HEK293 (cell line): ENCODE results near the gene PHACTR1.

Experiments used
- GLI4 ChIP-seq: fragments of 450-650 bp; formaldehyde crosslinking; IDR thresholded peaks from 2 replicates; pipeline ENCODE4 v1.5.1; 2016; ENCODE audit warnings: missing biosample characterization, missing genetic modification characterization
- IKZF3 ChIP-seq: fragments of 450-650 bp; IDR thresholded peaks from 2 replicates; pipeline ENCODE4 v1.5.0; 2018; ENCODE audit warnings: missing biosample characterization, mild to moderate bottlenecking, missing genetic modification characterization, moderate library complexity
- KLF1 ChIP-seq: fragments of 450-650 bp; formaldehyde crosslinking; IDR thresholded peaks from 2 replicates; pipeline ENCODE4 v1.5.1; 2016; ENCODE audit warnings: missing biosample characterization, missing genetic modification characterization
- KLF9 ChIP-seq: fragments of 450-650 bp; formaldehyde crosslinking; IDR thresholded peaks from 2 replicates; pipeline ENCODE4 v1.5.1; 2016; ENCODE audit warnings: missing biosample characterization, missing genetic modification characterization, low read depth
- MYNN ChIP-seq: fragments of 450-650 bp; formaldehyde crosslinking; IDR thresholded peaks from 2 replicates; pipeline ENCODE4 v1.5.1; 2016; ENCODE audit warnings: missing biosample characterization, missing genetic modification characterization, borderline replicate concordance
- SP7 ChIP-seq: fragments of 450-650 bp; formaldehyde crosslinking; IDR thresholded peaks from 2 replicates; pipeline ENCODE4 v1.5.1; 2016; ENCODE audit warnings: missing biosample characterization, missing genetic modification characterization
- WT1 ChIP-seq: fragments of 450-650 bp; formaldehyde crosslinking; IDR thresholded peaks from 2 replicates; pipeline ENCODE4 v1.5.1; 2016; ENCODE audit warnings: missing biosample characterization, missing genetic modification characterization
- YY2 ChIP-seq: fragments of 450-650 bp; formaldehyde crosslinking; IDR thresholded peaks from 2 replicates; pipeline ENCODE4 v1.5.1; 2016; ENCODE audit warnings: missing biosample characterization, missing genetic modification characterization
- ZBTB17 ChIP-seq: fragments of 450-650 bp; formaldehyde crosslinking; IDR thresholded peaks from 2 replicates; pipeline ENCODE4 v1.5.1; 2016; ENCODE audit warnings: missing biosample characterization, missing genetic modification characterization
- ZBTB8A ChIP-seq: fragments of 450-650 bp; formaldehyde crosslinking; IDR thresholded peaks from 2 replicates; pipeline ENCODE4 v1.5.1; 2016; ENCODE audit warnings: missing biosample characterization, missing genetic modification characterization
- ZEB2 ChIP-seq: fragments of 450-650 bp; formaldehyde crosslinking; IDR thresholded peaks from 2 replicates; pipeline ENCODE4 v1.5.1; 2016; ENCODE audit warnings: missing biosample characterization, missing genetic modification characterization
- ZNF16 ChIP-seq: fragments of 450-650 bp; formaldehyde crosslinking; IDR thresholded peaks from 2 replicates; pipeline ENCODE4 v1.5.1; 2016; ENCODE audit warnings: low read depth, missing biosample characterization, missing genetic modification characterization
- ZNF341 ChIP-seq: fragments of 450-650 bp; formaldehyde crosslinking; IDR thresholded peaks from 2 replicates; pipeline ENCODE4; 2016; ENCODE audit warnings: low read depth, missing biosample characterization, missing genetic modification characterization
- ZNF600 ChIP-seq: fragments of 450-650 bp; formaldehyde crosslinking; IDR thresholded peaks from 2 replicates; pipeline ENCODE4 v1.5.1; 2016; ENCODE audit warnings: missing biosample characterization, missing genetic modification characterization
- ZNF660 ChIP-seq: fragments of 450-650 bp; IDR thresholded peaks from 2 replicates; pipeline ENCODE4 v1.5.1; 2018; ENCODE audit warnings: missing biosample characterization, mild to moderate bottlenecking, missing genetic modification characterization
- ZNF76 ChIP-seq: fragments of 450-650 bp; formaldehyde crosslinking; IDR thresholded peaks from 2 replicates; pipeline ENCODE4; 2016; ENCODE audit warnings: low read depth, missing biosample characterization, missing genetic modification characterization, borderline replicate concordance
- TF ChIP-seq, protein P1 (sequence below): fragments of 450-650 bp; formaldehyde crosslinking; conservative IDR thresholded peaks from 2 replicates; pipeline ENCODE4 v1.5.1; 2016; ENCODE audit warnings: low read depth, missing biosample characterization, missing genetic modification characterization
- TF ChIP-seq, protein P2 (sequence below): fragments of 450-650 bp; formaldehyde crosslinking; IDR thresholded peaks from 2 replicates; pipeline ENCODE4; 2016; ENCODE audit warnings: missing biosample characterization, missing genetic modification characterization
- TF ChIP-seq, protein P3 (sequence below): fragments of 450-650 bp; formaldehyde crosslinking; optimal IDR thresholded peaks from 2 replicates; pipeline ENCODE3; 2016; ENCODE audit warnings: missing biosample characterization, mild to moderate bottlenecking, missing genetic modification characterization
- TF ChIP-seq, protein P4 (sequence below): fragments of 450-650 bp; formaldehyde crosslinking; IDR thresholded peaks from 2 replicates; pipeline ENCODE4 v1.5.1; 2016; ENCODE audit warnings: missing biosample characterization, missing genetic modification characterization
- TF ChIP-seq, protein P5 (sequence below): fragments of 450-650 bp; formaldehyde crosslinking; IDR thresholded peaks from 2 replicates; pipeline ENCODE4 v1.5.1; 2016; ENCODE audit warnings: missing biosample characterization, missing genetic modification characterization

The PHACTR1 gene

DNA sequence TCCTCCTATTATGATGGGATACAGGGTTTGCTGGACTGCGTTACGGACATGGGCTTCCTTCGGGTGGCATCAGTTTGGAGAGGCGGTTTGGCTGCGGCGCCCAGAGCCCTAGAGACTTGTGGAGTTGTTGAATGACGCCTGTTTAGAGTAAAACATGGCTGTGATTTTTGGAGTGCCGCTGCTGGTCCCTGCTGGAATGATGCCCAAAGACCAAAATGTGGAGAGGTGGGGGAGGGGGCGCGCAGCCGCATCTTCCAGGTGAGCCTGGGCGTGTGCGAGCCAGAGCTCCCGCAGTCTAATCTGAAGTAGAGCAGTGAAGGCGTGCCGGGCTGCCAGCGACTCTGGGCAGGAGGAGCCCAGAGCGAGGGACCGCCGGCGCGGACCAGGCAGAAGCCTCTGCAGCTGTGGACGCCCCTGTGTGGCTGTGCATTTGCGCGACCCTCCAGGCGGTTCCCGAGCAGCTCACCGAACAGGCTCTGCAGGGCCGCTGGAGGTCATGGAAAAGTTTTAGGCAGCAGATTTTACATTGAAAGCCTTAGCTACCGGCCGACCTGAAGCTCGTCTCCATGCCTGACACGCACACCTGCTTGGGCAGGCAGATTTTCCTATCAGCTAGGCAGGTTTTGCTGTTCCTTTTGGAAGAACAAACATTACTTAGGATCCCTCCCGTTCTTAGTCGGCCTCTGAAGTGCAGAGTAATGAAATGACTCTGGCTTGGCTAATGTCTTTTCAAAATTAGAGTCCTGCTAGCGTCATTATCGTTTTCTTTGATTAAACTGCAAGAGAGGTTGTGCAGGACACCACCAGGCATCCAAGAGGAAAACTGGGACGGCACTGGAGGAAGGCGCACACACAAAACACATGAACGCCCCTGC, 298.2 kb downstream of the PHACTR1 start (continued):
- TF ChIP-seq, protein P1, sequence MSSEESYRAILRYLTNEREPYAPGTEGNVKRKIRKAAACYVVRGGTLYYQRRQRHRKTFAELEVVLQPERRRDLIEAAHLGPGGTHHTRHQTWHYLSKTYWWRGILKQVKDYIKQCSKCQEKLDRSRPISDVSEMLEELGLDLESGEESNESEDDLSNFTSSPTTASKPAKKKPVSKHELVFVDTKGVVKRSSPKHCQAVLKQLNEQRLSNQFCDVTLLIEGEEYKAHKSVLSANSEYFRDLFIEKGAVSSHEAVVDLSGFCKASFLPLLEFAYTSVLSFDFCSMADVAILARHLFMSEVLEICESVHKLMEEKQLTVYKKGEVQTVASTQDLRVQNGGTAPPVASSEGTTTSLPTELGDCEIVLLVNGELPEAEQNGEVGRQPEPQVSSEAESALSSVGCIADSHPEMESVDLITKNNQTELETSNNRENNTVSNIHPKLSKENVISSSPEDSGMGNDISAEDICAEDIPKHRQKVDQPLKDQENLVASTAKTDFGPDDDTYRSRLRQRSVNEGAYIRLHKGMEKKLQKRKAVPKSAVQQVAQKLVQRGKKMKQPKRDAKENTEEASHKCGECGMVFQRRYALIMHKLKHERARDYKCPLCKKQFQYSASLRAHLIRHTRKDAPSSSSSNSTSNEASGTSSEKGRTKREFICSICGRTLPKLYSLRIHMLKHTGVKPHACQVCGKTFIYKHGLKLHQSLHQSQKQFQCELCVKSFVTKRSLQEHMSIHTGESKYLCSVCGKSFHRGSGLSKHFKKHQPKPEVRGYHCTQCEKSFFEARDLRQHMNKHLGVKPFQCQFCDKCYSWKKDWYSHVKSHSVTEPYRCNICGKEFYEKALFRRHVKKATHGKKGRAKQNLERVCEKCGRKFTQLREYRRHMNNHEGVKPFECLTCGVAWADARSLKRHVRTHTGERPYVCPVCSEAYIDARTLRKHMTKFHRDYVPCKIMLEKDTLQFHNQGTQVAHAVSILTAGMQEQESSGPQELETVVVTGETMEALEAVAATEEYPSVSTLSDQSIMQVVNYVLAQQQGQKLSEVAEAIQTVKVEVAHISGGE (tag by site-specific recombination) = 0 out of 2 replicates have a peak, but pooled peaks have one; percentile 4
- TF ChIP-seq, protein P2, sequence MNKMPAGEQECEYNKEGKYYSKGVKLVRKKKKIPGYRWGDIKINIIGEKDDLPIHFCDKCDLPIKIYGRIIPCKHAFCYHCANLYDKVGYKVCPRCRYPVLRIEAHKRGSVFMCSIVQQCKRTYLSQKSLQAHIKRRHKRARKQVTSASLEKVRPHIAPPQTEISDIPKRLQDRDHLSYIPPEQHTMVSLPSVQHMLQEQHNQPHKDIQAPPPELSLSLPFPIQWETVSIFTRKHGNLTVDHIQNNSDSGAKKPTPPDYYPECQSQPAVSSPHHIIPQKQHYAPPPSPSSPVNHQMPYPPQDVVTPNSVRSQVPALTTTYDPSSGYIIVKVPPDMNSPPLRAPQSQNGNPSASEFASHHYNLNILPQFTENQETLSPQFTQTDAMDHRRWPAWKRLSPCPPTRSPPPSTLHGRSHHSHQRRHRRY = no peak
- peak; percentile 45 for TF ChIP-seq KLF1
- peak; percentile 35 for TF ChIP-seq ZNF600
- TF ChIP-seq, protein P3, sequence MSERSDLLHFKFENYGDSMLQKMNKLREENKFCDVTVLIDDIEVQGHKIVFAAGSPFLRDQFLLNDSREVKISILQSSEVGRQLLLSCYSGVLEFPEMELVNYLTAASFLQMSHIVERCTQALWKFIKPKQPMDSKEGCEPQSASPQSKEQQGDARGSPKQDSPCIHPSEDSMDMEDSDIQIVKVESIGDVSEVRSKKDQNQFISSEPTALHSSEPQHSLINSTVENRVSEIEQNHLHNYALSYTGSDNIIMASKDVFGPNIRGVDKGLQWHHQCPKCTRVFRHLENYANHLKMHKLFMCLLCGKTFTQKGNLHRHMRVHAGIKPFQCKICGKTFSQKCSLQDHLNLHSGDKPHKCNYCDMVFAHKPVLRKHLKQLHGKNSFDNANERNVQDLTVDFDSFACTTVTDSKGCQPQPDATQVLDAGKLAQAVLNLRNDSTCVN (tag by site-specific recombination) = peak; percentile 51
- 0 out of 2 replicates have a peak, but pooled peaks have one; percentile 15 for TF ChIP-seq SP7 (tag by site-specific recombination)
- 0 out of 2 replicates have a peak, but pooled peaks have one; percentile 4 for TF ChIP-seq WT1 (tag by site-specific recombination)
- TF ChIP-seq YY2 (tag by site-specific recombination) = 0 out of 2 replicates have a peak, but pooled peaks have one; percentile 26
- peak; percentile 97 for TF ChIP-seq ZBTB17 (tag by site-specific recombination)
- TF ChIP-seq ZBTB8A (tag by site-specific recombination) = peak; percentile 66
- peak; percentile 17; the same call in 1 of the 2 replicates for TF ChIP-seq ZNF76 (tag by site-specific recombination)
- TF ChIP-seq ZEB2 = peak; percentile 76; the same call in 1 of the 2 replicates
- TF ChIP-seq ZNF16 (tag by site-specific recombination) = no peak
- TF ChIP-seq MYNN = peak; percentile 97
- no peak; the same call in 1 of the 2 replicates for TF ChIP-seq ZNF660
- TF ChIP-seq, protein P4, sequence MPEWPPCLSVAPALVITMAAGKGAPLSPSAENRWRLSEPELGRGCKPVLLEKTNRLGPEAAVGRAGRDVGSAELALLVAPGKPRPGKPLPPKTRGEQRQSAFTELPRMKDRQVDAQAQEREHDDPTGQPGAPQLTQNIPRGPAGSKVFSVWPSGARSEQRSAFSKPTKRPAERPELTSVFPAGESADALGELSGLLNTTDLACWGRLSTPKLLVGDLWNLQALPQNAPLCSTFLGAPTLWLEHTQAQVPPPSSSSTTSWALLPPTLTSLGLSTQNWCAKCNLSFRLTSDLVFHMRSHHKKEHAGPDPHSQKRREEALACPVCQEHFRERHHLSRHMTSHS = no peak
- peak; percentile 43; the same call in 1 of the 2 replicates for TF ChIP-seq KLF9 (tag by site-specific recombination)
- no peak for TF ChIP-seq GLI4 (tag by site-specific recombination)
- TF ChIP-seq, protein P5, sequence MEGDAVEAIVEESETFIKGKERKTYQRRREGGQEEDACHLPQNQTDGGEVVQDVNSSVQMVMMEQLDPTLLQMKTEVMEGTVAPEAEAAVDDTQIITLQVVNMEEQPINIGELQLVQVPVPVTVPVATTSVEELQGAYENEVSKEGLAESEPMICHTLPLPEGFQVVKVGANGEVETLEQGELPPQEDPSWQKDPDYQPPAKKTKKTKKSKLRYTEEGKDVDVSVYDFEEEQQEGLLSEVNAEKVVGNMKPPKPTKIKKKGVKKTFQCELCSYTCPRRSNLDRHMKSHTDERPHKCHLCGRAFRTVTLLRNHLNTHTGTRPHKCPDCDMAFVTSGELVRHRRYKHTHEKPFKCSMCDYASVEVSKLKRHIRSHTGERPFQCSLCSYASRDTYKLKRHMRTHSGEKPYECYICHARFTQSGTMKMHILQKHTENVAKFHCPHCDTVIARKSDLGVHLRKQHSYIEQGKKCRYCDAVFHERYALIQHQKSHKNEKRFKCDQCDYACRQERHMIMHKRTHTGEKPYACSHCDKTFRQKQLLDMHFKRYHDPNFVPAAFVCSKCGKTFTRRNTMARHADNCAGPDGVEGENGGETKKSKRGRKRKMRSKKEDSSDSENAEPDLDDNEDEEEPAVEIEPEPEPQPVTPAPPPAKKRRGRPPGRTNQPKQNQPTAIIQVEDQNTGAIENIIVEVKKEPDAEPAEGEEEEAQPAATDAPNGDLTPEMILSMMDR (tag by site-specific recombination) = peak; percentile 45; the same call in 1 of the 2 replicates
- peak; percentile 33; the same call in 1 of the 2 replicates for TF ChIP-seq ZNF341 (tag by site-specific recombination)
- TF ChIP-seq IKZF3 (tag by site-specific recombination) = no peak
